MM.1S (cell line): Measurements from ENCODE around the gene FAM110D.

ENCODE experiments used
- DNase-seq: peaks from one replicate; pipeline ENCODE4 v3.0.0-alpha.2; 2015
- H2AFZ ChIP-seq: fragments of 300-600 bp; sonication (generic); 2 replicates; pipeline ENCODE4 v1.6.0; 2016; ENCODE audit warnings: antibody characterized with exemption, low read length
- H3F3A ChIP-seq: fragments of 300-600 bp; sonication (generic); 2 replicates; pipeline ENCODE4 v1.6.1; 2016; ENCODE audit warnings: mild to moderate bottlenecking, antibody characterized with exemption, low read length, moderate library complexity, mixed read lengths; ENCODE audit not compliant: insufficient read depth
- H3K27ac ChIP-seq: fragments of 300-600 bp; sonication (generic); 2 replicates; pipeline ENCODE4 v1.5.1; 2016; ENCODE audit warnings: mild to moderate bottlenecking, low read length
- H3K27me3 ChIP-seq: fragments of 300-600 bp; sonication (generic); replicated peaks from 2 replicates; pipeline ENCODE4 v1.6.0; 2016; ENCODE audit warnings: low read length; ENCODE audit not compliant: insufficient read depth
- H3K36me3 ChIP-seq: fragments of 300-600 bp; sonication (generic); replicated peaks from 2 replicates; pipeline ENCODE4 v1.6.1; 2016; ENCODE audit warnings: mild to moderate bottlenecking, low read length, mixed read lengths; ENCODE audit not compliant: insufficient read depth
- H3K4me1 ChIP-seq: fragments of 300-600 bp; sonication (generic); 2 replicates; pipeline ENCODE4 v1.6.1; 2016; ENCODE audit warnings: low read length, mixed read lengths
- H3K4me2 ChIP-seq: fragments of 300-600 bp; sonication (generic); 2 replicates; pipeline ENCODE4 v1.6.0; 2016; ENCODE audit warnings: low read depth, low read length
- H3K4me3 ChIP-seq: fragments of 300-600 bp; sonication (generic); 2 replicates; pipeline ENCODE4 v1.5.1; 2016; ENCODE audit warnings: low read length, mixed read lengths
- H3K79me2 ChIP-seq: fragments of 300-600 bp; sonication (generic); 2 replicates; pipeline ENCODE4 v1.6.1; 2016; ENCODE audit warnings: mixed run types, low read length, mixed read lengths
- H3K9ac ChIP-seq: fragments of 300-600 bp; sonication (generic); 2 replicates; pipeline ENCODE4 v1.6.1; 2016; ENCODE audit warnings: low read length, mixed read lengths
- H3K9me2 ChIP-seq: fragments of 300-600 bp; sonication (generic); replicated peaks from 2 replicates; pipeline ENCODE4 v1.6.1; 2016; ENCODE audit warnings: mild to moderate bottlenecking, low read length, mixed read lengths; ENCODE audit not compliant: insufficient read depth
- H3K9me3 ChIP-seq: fragments of 300-600 bp; sonication (generic); replicated peaks from 2 replicates; pipeline ENCODE4 v1.6.1; 2016; ENCODE audit warnings: mild to moderate bottlenecking, low read length, mixed read lengths; ENCODE audit not compliant: insufficient read depth
- H4K20me1 ChIP-seq: fragments of 300-600 bp; sonication (generic); 2 replicates; pipeline ENCODE4 v1.6.1; 2016; ENCODE audit warnings: mild to moderate bottlenecking, low read length, moderate library complexity, mixed read lengths; ENCODE audit not compliant: insufficient read depth
- EZH2 ChIP-seq: fragments of 300-600 bp; sonication (generic); optimal IDR thresholded peaks from 2 replicates; pipeline ENCODE3; 2017; ENCODE audit warnings: low read depth, mild to moderate bottlenecking, antibody characterized with exemption, low read length, mixed read lengths
- EZH2phosphoT487 ChIP-seq: fragments of 300-600 bp; sonication (generic); IDR thresholded peaks from 2 replicates; pipeline ENCODE4 v1.6.1; 2018; ENCODE audit warnings: antibody characterized with exemption, low read length
- TF ChIP-seq, protein P1 (sequence below): fragments of 300-600 bp; sonication (generic); IDR thresholded peaks from 2 replicates; pipeline ENCODE4 v1.5.1; 2016; ENCODE audit warnings: antibody characterized with exemption, low read length, mixed read lengths

FAM110D gene

DNA sequence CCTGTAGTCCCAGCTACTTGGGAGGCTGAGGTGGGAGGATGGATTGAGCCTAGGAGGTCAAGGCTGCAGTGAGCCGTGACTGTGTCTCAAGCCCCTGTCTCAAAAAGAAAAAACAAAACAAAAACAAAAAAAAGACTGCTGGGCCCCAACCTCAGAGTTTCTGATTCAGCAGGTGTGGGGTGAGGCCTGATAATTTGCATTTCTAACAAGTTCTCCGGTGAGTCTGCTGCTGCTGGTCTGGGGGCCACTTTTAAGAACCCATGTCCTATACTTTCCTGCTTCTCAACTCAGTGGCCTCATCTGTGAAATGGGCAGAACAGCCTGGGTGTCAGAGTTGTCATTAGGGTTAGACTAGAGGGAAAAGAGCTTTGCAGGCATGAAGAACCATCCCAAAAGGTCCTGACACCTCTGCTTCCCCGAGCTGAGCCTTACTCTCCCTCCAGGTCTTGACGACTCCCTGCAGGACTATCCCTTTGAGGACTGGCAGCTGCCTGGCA lies 21.2 kb downstream of the FAM110D start:
- Histone ChIP-seq H3K79me2 (peaks cover 10% of the 10 kb centered on the region), H3K9me2 (no peaks in the 10 kb centered on the region), H2AFZ (peak overlapping the region; percentile 77), H3F3A (no peaks in the 10 kb centered on the region), H4K20me1 (no peaks in the 10 kb centered on the region), H3K9ac (peak overlapping the region; percentile 31; the same call in 1 of the 2 replicates), H3K4me1 (peaks cover 14% of the 10 kb centered on the region), H3K4me3 (no peak overlapping the region), H3K9me3 (no peaks in the 10 kb centered on the region), H3K4me2 (peak overlapping the region; percentile 63), H3K27ac (peak overlapping the region; percentile 29; the same call in 1 of the 2 replicates), H3K36me3 (no peaks in the 10 kb centered on the region), H3K27me3 (no peaks in the 10 kb centered on the region)
- DNase-seq: no peak
- TF ChIP-seq EZH2 (no peak), EZH2phosphoT487 (no peak)
- TF ChIP-seq, protein P1, sequence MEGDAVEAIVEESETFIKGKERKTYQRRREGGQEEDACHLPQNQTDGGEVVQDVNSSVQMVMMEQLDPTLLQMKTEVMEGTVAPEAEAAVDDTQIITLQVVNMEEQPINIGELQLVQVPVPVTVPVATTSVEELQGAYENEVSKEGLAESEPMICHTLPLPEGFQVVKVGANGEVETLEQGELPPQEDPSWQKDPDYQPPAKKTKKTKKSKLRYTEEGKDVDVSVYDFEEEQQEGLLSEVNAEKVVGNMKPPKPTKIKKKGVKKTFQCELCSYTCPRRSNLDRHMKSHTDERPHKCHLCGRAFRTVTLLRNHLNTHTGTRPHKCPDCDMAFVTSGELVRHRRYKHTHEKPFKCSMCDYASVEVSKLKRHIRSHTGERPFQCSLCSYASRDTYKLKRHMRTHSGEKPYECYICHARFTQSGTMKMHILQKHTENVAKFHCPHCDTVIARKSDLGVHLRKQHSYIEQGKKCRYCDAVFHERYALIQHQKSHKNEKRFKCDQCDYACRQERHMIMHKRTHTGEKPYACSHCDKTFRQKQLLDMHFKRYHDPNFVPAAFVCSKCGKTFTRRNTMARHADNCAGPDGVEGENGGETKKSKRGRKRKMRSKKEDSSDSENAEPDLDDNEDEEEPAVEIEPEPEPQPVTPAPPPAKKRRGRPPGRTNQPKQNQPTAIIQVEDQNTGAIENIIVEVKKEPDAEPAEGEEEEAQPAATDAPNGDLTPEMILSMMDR: no peak

- DNase-seq: no peak
- Histone ChIP-seq H3K27ac (no peak overlapping the region), H4K20me1 (no peaks in the 10 kb centered on the region), H3K9me3 (no peaks in the 10 kb centered on the region), H3F3A (no peaks in the 10 kb centered on the region), H3K4me2 (no peak overlapping the region), H3K4me1 (peaks cover 14% of the 10 kb centered on the region), H3K79me2 (peaks cover 10% of the 10 kb centered on the region), H3K9me2 (no peaks in the 10 kb centered on the region), H3K27me3 (no peaks in the 10 kb centered on the region), H3K36me3 (no peaks in the 10 kb centered on the region), H2AFZ (no peak overlapping the region), H3K9ac (no peak overlapping the region), H3K4me3 (no peak overlapping the region)
- TF ChIP-seq EZH2phosphoT487 (no peak), EZH2 (no peak)
- TF ChIP-seq, protein P1: no peak
These were observed 22.9 kb downstream of the FAM110D start for GRCh38 chr1:26181586-26182382.

DNA sequence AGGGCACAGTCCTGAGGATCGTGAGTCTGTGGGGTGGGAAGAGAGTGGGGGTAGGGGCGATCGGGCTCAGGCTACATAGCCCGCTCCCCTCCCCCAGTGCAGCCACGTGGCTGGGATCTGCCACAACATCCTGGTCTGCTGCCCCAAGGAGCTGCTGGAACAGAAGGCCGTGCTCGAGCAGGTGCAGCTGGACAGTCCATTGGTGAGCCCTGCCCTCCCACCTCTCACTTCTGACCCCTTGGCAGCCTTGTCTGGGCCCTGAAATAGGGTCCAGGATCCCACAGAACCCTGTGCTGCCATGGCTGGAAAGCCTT lies 23.5 kb downstream of the FAM110D start:
- Histone ChIP-seq H3F3A (no peaks in the 10 kb centered on the region), H3K9me3 (no peaks in the 10 kb centered on the region), H4K20me1 (no peaks in the 10 kb centered on the region), H3K4me1 (peaks cover 14% of the 10 kb centered on the region), H3K79me2 (peaks cover 10% of the 10 kb centered on the region), H2AFZ (no peak overlapping the region), H3K36me3 (no peaks in the 10 kb centered on the region), H3K27ac (no peak overlapping the region), H3K4me2 (no peak overlapping the region), H3K27me3 (no peaks in the 10 kb centered on the region), H3K4me3 (no peak overlapping the region), H3K9me2 (no peaks in the 10 kb centered on the region), H3K9ac (no peak overlapping the region)
- TF ChIP-seq EZH2phosphoT487: no peak
- no peak for TF ChIP-seq EZH2
- TF ChIP-seq, protein P1: no peak
- no peak for DNase-seq
